HepG2 (cell line): Measurements from ENCODE around the gene SEC14L5. TPM values are rescaled to one million over a fixed set of nuclear protein-coding genes. Genes with fewer than 3 reads are reported as not detected.

ENCODE experiments used
- AGO1 ChIP-seq: fragments of 200-400 bp; formaldehyde crosslinking; IDR thresholded peaks from 2 replicates; pipeline ENCODE4 v1.6.1; 2017; ENCODE audit warnings: mild to moderate bottlenecking, low read depth, low read length, moderate library complexity; ENCODE audit not compliant: poor library complexity, severe bottlenecking
- ARNTL ChIP-seq: sonication (generic); formaldehyde crosslinking; IDR thresholded peaks from 2 replicates; pipeline ENCODE4 v1.4.0; 2020; ENCODE audit warnings: mild to moderate bottlenecking, missing genetic modification reagents
- FOXP1 ChIP-seq, 2 experiments: fragments of 450-650 bp in 1 of 2; IDR thresholded peaks; 2 replicates each; pipeline ENCODE4 v1.6.1; 2017 to 2018; ENCODE audit warnings: antibody characterized with exemption in 1 of 2
- KAT8 ChIP-seq: IDR thresholded peaks from 2 replicates; pipeline ENCODE4 v1.6.1; 2016; ENCODE audit warnings: missing genetic modification reagents, missing compliant biosample characterization
- KDM4B ChIP-seq: sonication (generic); formaldehyde crosslinking; IDR thresholded peaks from 2 replicates; pipeline ENCODE4 v1.4.0; 2020; ENCODE audit warnings: missing genetic modification reagents
- MED13 ChIP-seq: sonication (generic); formaldehyde crosslinking; IDR thresholded peaks from 2 replicates; pipeline ENCODE4 v1.5.0; 2020; ENCODE audit warnings: missing genetic modification reagents
- RBFOX2 ChIP-seq: fragments of 200-400 bp; formaldehyde crosslinking; IDR thresholded peaks from 2 replicates; pipeline ENCODE4 v1.6.1; 2017; ENCODE audit warnings: low read depth, mild to moderate bottlenecking, low read length
- REPIN1 ChIP-seq: sonication (generic); formaldehyde crosslinking; IDR thresholded peaks from 2 replicates; pipeline ENCODE4 v1.8.0; 2022; ENCODE audit warnings: missing genetic modification reagents, low read depth, mild to moderate bottlenecking, borderline replicate concordance
- ZBTB7B ChIP-seq: sonication (generic); formaldehyde crosslinking; IDR thresholded peaks from 2 replicates; pipeline ENCODE4 v1.4.0; 2020; ENCODE audit warnings: missing genetic modification reagents
- ZC3H4 ChIP-seq: sonication (generic); formaldehyde crosslinking; IDR thresholded peaks from 2 replicates; pipeline ENCODE4 v1.4.0; 2020; ENCODE audit warnings: missing genetic modification reagents, borderline replicate concordance
- ZNF138 ChIP-seq: sonication (generic); formaldehyde crosslinking; IDR thresholded peaks from 2 replicates; pipeline ENCODE4 v1.5.0; 2020; ENCODE audit warnings: mild to moderate bottlenecking, low read depth, missing genetic modification reagents
- ZNF564 ChIP-seq: sonication (generic); formaldehyde crosslinking; IDR thresholded peaks from 2 replicates; pipeline ENCODE4 v1.8.1; 2023; ENCODE audit warnings: mild to moderate bottlenecking, missing genetic modification reagents
- ZNF572 ChIP-seq: sonication (generic); formaldehyde crosslinking; IDR thresholded peaks from 2 replicates; pipeline ENCODE4 v1.5.1; 2020; ENCODE audit warnings: mild to moderate bottlenecking, missing genetic modification reagents
- ZNF614 ChIP-seq: IDR thresholded peaks from 2 replicates; pipeline ENCODE4 v1.6.1; 2018; ENCODE audit warnings: missing biosample characterization, missing genetic modification reagents, inconsistent platforms, borderline replicate concordance
- polyA plus RNA-seq, 8 experiments: library from polyadenylated mRNA; depleted of rRNA in 3 of 8; stranded (reverse) in 7 of 8; unstranded in 1 of 8; fragments of >200 nt; fragmentation: Illumina TruSeq in 4 of 8; extraction: Trizol in 4 of 8; gene quantifications; 2 replicates each; pipeline versions ENCODE4 v1.2.1 to v1.2.3, GENCODE V29; 2011 to 2016; ENCODE audit warnings: low read depth in 4 of 8, missing spikeins in 1 of 8, mixed read lengths in 1 of 8; ENCODE audit not compliant: insufficient read depth in 1 of 8
- total RNA-seq, 5 experiments: library from RNA; depleted of rRNA; stranded (reverse); fragments of >200 nt; fragmentation: Illumina TruSeq; extraction: Trizol; gene quantifications; 2 replicates each; pipeline ENCODE4 v1.2.3, GENCODE V29; 2016; ENCODE audit warnings: low read depth in 1 of 5
- TF ChIP-seq, protein P1 (sequence below): sonication (generic); formaldehyde crosslinking; IDR thresholded peaks from 2 replicates; pipeline ENCODE4 v1.9.0; 2022; ENCODE audit warnings: low read depth, missing genetic modification reagents
- TF ChIP-seq, protein P2 (sequence below): sonication (generic); formaldehyde crosslinking; IDR thresholded peaks from 2 replicates; pipeline ENCODE4 v1.4.0; 2020; ENCODE audit warnings: missing genetic modification reagents, borderline replicate concordance
- TF ChIP-seq, protein P3 (sequence below): sonication (generic); formaldehyde crosslinking; IDR thresholded peaks from 2 replicates; pipeline ENCODE4 v1.4.0; 2020; ENCODE audit warnings: mild to moderate bottlenecking, missing genetic modification reagents
- TF ChIP-seq, protein P4 (sequence below): sonication (generic); formaldehyde crosslinking; IDR thresholded peaks from 2 replicates; pipeline ENCODE4 v1.4.0; 2020; ENCODE audit warnings: mild to moderate bottlenecking, missing genetic modification reagents

Gene SEC14L5
- total and polyA plus RNA-seq, 2 of the 13 experiments (the other 11 are each of a cell fraction or from before 2014, with no cell fraction given), result 0.40 to 0.42 TPM

DNA sequence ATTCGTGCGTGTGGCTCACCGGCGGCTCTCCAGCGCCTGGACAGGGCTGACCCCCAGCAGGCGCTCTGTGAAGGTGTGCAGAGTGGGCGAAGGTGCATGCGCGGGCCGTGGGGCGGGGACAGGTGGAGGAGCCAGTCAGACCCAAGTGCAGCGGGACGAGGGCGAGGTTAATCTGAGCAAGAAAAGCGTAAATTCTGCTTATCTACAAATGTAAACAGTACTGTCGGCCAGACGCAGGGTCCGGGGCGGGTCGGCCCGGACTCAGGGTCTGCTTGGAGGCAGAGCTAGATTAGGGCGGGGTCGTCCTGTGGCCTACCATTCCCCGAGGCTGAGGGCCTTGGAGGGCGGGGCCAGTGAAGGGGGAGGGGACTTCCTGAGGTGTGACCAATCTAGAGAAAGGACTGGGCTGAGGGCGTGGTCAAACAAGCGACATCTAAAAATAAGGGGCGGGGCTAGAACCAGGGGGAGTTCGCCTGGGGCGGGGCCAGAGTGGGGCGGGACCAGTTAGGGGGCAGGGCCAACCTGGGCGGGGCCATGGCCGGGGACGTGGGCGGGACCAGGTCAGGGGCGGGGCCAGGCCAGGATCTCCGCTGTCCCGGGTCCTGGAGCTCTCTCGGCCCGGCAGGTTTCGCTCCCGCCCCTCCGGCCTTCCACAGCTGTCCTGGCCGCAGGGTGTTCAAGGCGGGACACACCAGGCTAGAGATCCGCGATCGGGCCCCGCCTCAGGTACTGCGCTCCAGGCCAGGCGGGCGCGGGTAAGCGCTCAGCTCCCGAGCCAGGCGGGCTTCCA, at the start of gene SEC14L5 (continued):
- TF ChIP-seq, protein P1, sequence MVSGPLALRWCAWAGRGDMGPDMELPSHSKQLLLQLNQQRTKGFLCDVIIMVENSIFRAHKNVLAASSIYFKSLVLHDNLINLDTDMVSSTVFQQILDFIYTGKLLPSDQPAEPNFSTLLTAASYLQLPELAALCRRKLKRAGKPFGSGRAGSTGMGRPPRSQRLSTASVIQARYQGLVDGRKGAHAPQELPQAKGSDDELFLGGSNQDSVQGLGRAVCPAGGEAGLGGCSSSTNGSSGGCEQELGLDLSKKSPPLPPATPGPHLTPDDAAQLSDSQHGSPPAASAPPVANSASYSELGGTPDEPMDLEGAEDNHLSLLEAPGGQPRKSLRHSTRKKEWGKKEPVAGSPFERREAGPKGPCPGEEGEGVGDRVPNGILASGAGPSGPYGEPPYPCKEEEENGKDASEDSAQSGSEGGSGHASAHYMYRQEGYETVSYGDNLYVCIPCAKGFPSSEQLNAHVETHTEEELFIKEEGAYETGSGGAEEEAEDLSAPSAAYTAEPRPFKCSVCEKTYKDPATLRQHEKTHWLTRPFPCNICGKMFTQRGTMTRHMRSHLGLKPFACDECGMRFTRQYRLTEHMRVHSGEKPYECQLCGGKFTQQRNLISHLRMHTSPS (CRISPR knock-in tag), result 0 out of 2 replicates have a peak, but pooled peaks have one; percentile 26
- TF ChIP-seq AGO1 (peak; percentile 73), REPIN1 (CRISPR knock-in tag) (no peak; the same call in 1 of the 2 replicates), ZNF564 (CRISPR knock-in tag) (peak; percentile 79; the same call in 1 of the 2 replicates), RBFOX2 (peak; percentile 76), ZC3H4 (no peak), FOXP1 (IDR thresholded peaks at IDR 0.05) (no peak), FOXP1 (CRISPR knock-in tag; IDR thresholded peaks at IDR 0.05) (peak; percentile 28; the same call in 1 of the 2 replicates), ZNF614 (peak; percentile 76; the same call in 1 of the 2 replicates), KAT8 (peak; percentile 26; the same call in 1 of the 2 replicates), ARNTL (CRISPR knock-in tag) (no peak; the same call in none of the 2 replicates), KDM4B (CRISPR knock-in tag) (no peak), MED13 (CRISPR knock-in tag) (0 out of 2 replicates have a peak, but pooled peaks have one; percentile 25), ZBTB7B (CRISPR knock-in tag) (peak; percentile 22; the same call in 1 of the 2 replicates), ZNF572 (CRISPR knock-in tag) (peak; percentile 92; the same call in 1 of the 2 replicates), ZNF138 (CRISPR knock-in tag) (no peak)
- TF ChIP-seq, protein P2, sequence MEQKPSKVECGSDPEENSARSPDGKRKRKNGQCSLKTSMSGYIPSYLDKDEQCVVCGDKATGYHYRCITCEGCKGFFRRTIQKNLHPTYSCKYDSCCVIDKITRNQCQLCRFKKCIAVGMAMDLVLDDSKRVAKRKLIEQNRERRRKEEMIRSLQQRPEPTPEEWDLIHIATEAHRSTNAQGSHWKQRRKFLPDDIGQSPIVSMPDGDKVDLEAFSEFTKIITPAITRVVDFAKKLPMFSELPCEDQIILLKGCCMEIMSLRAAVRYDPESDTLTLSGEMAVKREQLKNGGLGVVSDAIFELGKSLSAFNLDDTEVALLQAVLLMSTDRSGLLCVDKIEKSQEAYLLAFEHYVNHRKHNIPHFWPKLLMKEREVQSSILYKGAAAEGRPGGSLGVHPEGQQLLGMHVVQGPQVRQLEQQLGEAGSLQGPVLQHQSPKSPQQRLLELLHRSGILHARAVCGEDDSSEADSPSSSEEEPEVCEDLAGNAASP (CRISPR knock-in tag), result peak; percentile 59
- TF ChIP-seq, protein P3, sequence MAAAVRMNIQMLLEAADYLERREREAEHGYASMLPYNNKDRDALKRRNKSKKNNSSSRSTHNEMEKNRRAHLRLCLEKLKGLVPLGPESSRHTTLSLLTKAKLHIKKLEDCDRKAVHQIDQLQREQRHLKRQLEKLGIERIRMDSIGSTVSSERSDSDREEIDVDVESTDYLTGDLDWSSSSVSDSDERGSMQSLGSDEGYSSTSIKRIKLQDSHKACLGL, result peak; percentile 75
- TF ChIP-seq, protein P4, sequence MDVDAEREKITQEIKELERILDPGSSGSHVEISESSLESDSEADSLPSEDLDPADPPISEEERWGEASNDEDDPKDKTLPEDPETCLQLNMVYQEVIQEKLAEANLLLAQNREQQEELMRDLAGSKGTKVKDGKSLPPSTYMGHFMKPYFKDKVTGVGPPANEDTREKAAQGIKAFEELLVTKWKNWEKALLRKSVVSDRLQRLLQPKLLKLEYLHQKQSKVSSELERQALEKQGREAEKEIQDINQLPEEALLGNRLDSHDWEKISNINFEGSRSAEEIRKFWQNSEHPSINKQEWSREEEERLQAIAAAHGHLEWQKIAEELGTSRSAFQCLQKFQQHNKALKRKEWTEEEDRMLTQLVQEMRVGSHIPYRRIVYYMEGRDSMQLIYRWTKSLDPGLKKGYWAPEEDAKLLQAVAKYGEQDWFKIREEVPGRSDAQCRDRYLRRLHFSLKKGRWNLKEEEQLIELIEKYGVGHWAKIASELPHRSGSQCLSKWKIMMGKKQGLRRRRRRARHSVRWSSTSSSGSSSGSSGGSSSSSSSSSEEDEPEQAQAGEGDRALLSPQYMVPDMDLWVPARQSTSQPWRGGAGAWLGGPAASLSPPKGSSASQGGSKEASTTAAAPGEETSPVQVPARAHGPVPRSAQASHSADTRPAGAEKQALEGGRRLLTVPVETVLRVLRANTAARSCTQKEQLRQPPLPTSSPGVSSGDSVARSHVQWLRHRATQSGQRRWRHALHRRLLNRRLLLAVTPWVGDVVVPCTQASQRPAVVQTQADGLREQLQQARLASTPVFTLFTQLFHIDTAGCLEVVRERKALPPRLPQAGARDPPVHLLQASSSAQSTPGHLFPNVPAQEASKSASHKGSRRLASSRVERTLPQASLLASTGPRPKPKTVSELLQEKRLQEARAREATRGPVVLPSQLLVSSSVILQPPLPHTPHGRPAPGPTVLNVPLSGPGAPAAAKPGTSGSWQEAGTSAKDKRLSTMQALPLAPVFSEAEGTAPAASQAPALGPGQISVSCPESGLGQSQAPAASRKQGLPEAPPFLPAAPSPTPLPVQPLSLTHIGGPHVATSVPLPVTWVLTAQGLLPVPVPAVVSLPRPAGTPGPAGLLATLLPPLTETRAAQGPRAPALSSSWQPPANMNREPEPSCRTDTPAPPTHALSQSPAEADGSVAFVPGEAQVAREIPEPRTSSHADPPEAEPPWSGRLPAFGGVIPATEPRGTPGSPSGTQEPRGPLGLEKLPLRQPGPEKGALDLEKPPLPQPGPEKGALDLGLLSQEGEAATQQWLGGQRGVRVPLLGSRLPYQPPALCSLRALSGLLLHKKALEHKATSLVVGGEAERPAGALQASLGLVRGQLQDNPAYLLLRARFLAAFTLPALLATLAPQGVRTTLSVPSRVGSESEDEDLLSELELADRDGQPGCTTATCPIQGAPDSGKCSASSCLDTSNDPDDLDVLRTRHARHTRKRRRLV, result no peak
